ENCODE measurements around the gene RPS6KL1. TPM values are rescaled to one million over a fixed set of nuclear protein-coding genes. Genes with fewer than 3 reads are reported as not detected.

RPS6KL1 gene
- total RNA-seq, 2 experiments from 2014 or later, result 12.5 to 12.7 TPM

DNA sequence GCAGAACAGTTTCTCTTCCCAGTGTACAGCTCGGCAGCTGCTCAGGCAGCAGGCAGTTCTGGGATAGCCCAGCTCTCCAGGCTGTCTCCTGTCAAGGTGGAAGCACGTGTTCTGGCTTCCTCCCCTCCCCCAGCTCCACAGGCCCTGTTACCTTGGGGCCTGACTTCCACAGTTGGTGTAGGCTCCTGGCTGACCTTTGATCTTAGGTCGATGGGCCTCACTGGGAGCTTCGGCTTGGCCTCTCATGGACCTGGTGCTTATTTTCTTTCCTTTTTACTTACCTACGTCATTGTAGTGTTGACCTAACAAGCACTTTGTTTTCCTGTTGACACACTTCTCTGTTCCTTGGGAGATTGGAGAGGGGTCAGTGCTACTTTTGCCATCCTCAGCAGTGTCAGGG is 24.4 kb downstream of the RPS6KL1 start:
- Mint-ChIP-seq H3K4me1 (ENCODE audit: low read depth) (no peaks in the 10 kb centered on the region), H3K36me3 (ENCODE audit: low read depth) (peaks cover 98% of the 10 kb centered on the region), H3K27ac (peak overlapping the region; percentile 26), H3K27me3 (no peaks in the 10 kb centered on the region), H3K9me3 (no peaks in the 10 kb centered on the region), H3K4me3 (no peak overlapping the region)
- no peaks in the 10 kb centered on the region for H3K27me3 ChIP-seq (ENCODE audit: control insufficient read depth in 1 of 2, insufficient read depth in 2 of 2, low read length in 2 of 2)
- ATAC-seq (ENCODE audit: poor library complexity) (no peak), DNase-seq (no peak)
- intact Hi-C loops (cut with DNase I, micrococcal nuclease), result no loop called here
- TF ChIP-seq, protein P1, sequence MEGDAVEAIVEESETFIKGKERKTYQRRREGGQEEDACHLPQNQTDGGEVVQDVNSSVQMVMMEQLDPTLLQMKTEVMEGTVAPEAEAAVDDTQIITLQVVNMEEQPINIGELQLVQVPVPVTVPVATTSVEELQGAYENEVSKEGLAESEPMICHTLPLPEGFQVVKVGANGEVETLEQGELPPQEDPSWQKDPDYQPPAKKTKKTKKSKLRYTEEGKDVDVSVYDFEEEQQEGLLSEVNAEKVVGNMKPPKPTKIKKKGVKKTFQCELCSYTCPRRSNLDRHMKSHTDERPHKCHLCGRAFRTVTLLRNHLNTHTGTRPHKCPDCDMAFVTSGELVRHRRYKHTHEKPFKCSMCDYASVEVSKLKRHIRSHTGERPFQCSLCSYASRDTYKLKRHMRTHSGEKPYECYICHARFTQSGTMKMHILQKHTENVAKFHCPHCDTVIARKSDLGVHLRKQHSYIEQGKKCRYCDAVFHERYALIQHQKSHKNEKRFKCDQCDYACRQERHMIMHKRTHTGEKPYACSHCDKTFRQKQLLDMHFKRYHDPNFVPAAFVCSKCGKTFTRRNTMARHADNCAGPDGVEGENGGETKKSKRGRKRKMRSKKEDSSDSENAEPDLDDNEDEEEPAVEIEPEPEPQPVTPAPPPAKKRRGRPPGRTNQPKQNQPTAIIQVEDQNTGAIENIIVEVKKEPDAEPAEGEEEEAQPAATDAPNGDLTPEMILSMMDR (IDR thresholded peaks at IDR 0.05), result no peak
- H3K27ac ChIP-seq (ENCODE audit: low read depth in 1 of 2, low read length in 2 of 2), result no peak overlapping the region
- H3K4me3 ChIP-seq (ENCODE audit: low read length), result no peak overlapping the region
- no peaks in the 10 kb centered on the region for H3K9me3 ChIP-seq (ENCODE audit: control insufficient read depth in 1 of 2, insufficient read depth in 1 of 2, low read length in 2 of 2)
- no peaks in the 10 kb centered on the region for H3K4me1 ChIP-seq (ENCODE audit: insufficient read depth, low read length)
- ChIA-PET CTCF (interaction anchor here (3.1 kb wide), 1 partner anchor 38 kb away, joined by 10 read pairs; no protein-coding TSS in a partner anchor), POLR2A (no interaction called here)
- peaks cover 95% of the 10 kb centered on the region for H3K36me3 ChIP-seq (ENCODE audit: insufficient read depth, low read length)

GRCh38 chr14:74898083-74898482 is 25.0 kb downstream of the RPS6KL1 start:
- TF ChIP-seq, protein P1 (IDR thresholded peaks at IDR 0.05), result no peak

GRCh38 chr14:74897642-74898041 is 25.4 kb downstream of the RPS6KL1 start:
- Histone ChIP-seq H3K27ac (ENCODE audit: low read depth in 1 of 2, low read length in 2 of 2) (no peak overlapping the region), H3K9me3 (ENCODE audit: control insufficient read depth in 1 of 2, insufficient read depth in 1 of 2, low read length in 2 of 2) (no peaks in the 10 kb centered on the region), H3K4me3 (ENCODE audit: low read length) (no peak overlapping the region), H3K4me1 (ENCODE audit: insufficient read depth, low read length) (no peaks in the 10 kb centered on the region), H3K36me3 (ENCODE audit: insufficient read depth, low read length) (peaks cover 96% of the 10 kb centered on the region), H3K27me3 (ENCODE audit: control insufficient read depth in 1 of 2, insufficient read depth in 2 of 2, low read length in 2 of 2) (no peaks in the 10 kb centered on the region)
- no peaks in the 10 kb centered on the region for H3K27me3 Mint-ChIP-seq
- H3K36me3 Mint-ChIP-seq (ENCODE audit: low read depth), result peaks cover 100% of the 10 kb centered on the region
- ATAC-seq (ENCODE audit: poor library complexity) (no peak), DNase-seq (no peak)
- ChIA-PET CTCF (interaction anchor here (0.7 to 3.1 kb wide), 3 partner anchors 8 to 171 kb away, joined by 3 to 10 read pairs (median 9); no protein-coding TSS in a partner anchor), POLR2A (interaction anchor here (0.6 kb wide), 1 partner anchor 37 kb away, joined by 3 read pairs; no protein-coding TSS in a partner anchor)
- no peaks in the 10 kb centered on the region for H3K9me3 Mint-ChIP-seq
- H3K4me3 Mint-ChIP-seq, result no peak overlapping the region
- H3K4me1 Mint-ChIP-seq (ENCODE audit: low read depth), result no peaks in the 10 kb centered on the region
- intact Hi-C loops (cut with DNase I, micrococcal nuclease), result no loop called here
- H3K27ac Mint-ChIP-seq, result no peak overlapping the region
- TF ChIP-seq, protein P1 (IDR thresholded peaks at IDR 0.05), result no peak

More at GRCh38 chr14:74898083-74898482, 25.0 kb downstream of the RPS6KL1 start:
- POLR2A ChIA-PET, result interaction anchor here (0.6 kb wide), 1 partner anchor 38 kb away, joined by 3 read pairs; no protein-coding TSS in a partner anchor
- H3K4me1 Mint-ChIP-seq (ENCODE audit: low read depth), result no peaks in the 10 kb centered on the region
- peaks cover 100% of the 10 kb centered on the region for H3K36me3 Mint-ChIP-seq (ENCODE audit: low read depth)
- Histone ChIP-seq H3K36me3 (ENCODE audit: insufficient read depth, low read length) (peaks cover 96% of the 10 kb centered on the region), H3K4me3 (ENCODE audit: low read length) (no peak overlapping the region), H3K9me3 (ENCODE audit: control insufficient read depth in 1 of 2, insufficient read depth in 1 of 2, low read length in 2 of 2) (no peaks in the 10 kb centered on the region), H3K27ac (ENCODE audit: low read depth in 1 of 2, low read length in 2 of 2) (no peak overlapping the region), H3K4me1 (ENCODE audit: insufficient read depth, low read length) (no peaks in the 10 kb centered on the region), H3K27me3 (ENCODE audit: control insufficient read depth in 1 of 2, insufficient read depth in 2 of 2, low read length in 2 of 2) (no peaks in the 10 kb centered on the region)
- CTCF ChIA-PET, result interaction anchor here (0.7 to 3.1 kb wide), 2 partner anchors 37 to 171 kb away, joined by 3 to 10 read pairs; no protein-coding TSS in a partner anchor
- no peak for DNase-seq
- no peak overlapping the region for H3K4me3 Mint-ChIP-seq
- ATAC-seq (ENCODE audit: poor library complexity), result no peak
- no peak overlapping the region for H3K27ac Mint-ChIP-seq
- intact Hi-C loops (cut with DNase I, micrococcal nuclease), result no loop called here
- H3K27me3 Mint-ChIP-seq, result no peaks in the 10 kb centered on the region
- no peaks in the 10 kb centered on the region for H3K9me3 Mint-ChIP-seq
